Activated CD8-positive, alpha-beta memory T cell treated with anti-CD3 and anti-CD28 coated beads for 36 hours (primary cell): ENCODE results near the gene MYPOP. TPM values are rescaled to one million over a fixed set of nuclear protein-coding genes. Genes with fewer than 3 reads are reported as not detected.

Source experiments
- CTCF ChIA-PET: fragments of 350-600 bp; sonication (Branson Sonifier 250); formaldehyde crosslinking; loops from one replicate; lab custom pipeline; 2021; ENCODE audit warnings: antibody characterized with exemption; lab: Charles Lee
- POLR2A ChIA-PET: fragments of 350-600 bp; sonication (Branson Sonifier 250); formaldehyde crosslinking; loops from one replicate; lab custom pipeline; 2021; ENCODE audit warnings: antibody characterized with exemption; lab: Charles Lee
- total RNA-seq, 2 experiments: library from RNA; stranded (reverse); gene quantifications; one replicate each; pipeline ENCODE4 v1.2.3, GENCODE V29; 2021

Gene MYPOP
- total RNA-seq, 2 experiments from 2014 or later = 5.9 to 6.0 TPM

- ChIA-PET POLR2A (interaction anchor here (0.6 kb wide), 1 partner anchor 146 kb away, joined by 3 read pairs; no protein-coding TSS in a partner anchor), CTCF (interaction anchor here (1.7 to 1.8 kb wide), 2 partner anchors 44 to 91 kb away, joined by 5 read pairs; partner anchors contain the start of gene SIX5)
These were observed 41.8 kb downstream of the MYPOP start for GRCh38 chr19:45860359-45861259.

- POLR2A ChIA-PET = interaction anchor here (0.6 kb wide), 1 partner anchor 737 kb away, joined by 3 read pairs; no protein-coding TSS in a partner anchor
- CTCF ChIA-PET = interaction anchor here (1.6 kb wide), 1 partner anchor 9 kb away, joined by 6 read pairs; the partner anchor contains the start of gene SYMPK
These were observed 48.1 kb downstream of the MYPOP start for GRCh38 chr19:45854167-45854778.

- ChIA-PET CTCF (interaction anchor here (1.6 kb wide), 1 partner anchor 10 kb away, joined by 6 read pairs; the partner anchor contains the start of gene SYMPK), POLR2A (no interaction called here)
These were observed 49.4 kb downstream of the MYPOP start for GRCh38 chr19:45852983-45853382.

- ChIA-PET CTCF (interaction anchor here (0.6 kb wide), 1 partner anchor 49 kb away, joined by 3 read pairs; no protein-coding TSS in a partner anchor), POLR2A (no interaction called here)
These were observed 50.2 kb downstream of the MYPOP start for GRCh38 chr19:45852145-45852750.

- ChIA-PET CTCF (interaction anchor here (1.0 to 2.9 kb wide), 3 partner anchors 15 to 79 kb away, joined by 4 to 10 read pairs (median 7); partner anchors contain the start of genes FOXA3 and SYMPK), POLR2A (no interaction called here)
These were observed 53.5 kb downstream of the MYPOP start for GRCh38 chr19:45848922-45849321.

GRCh38 chr19:45847663-45848062 lies 54.8 kb downstream of the MYPOP start:
- CTCF ChIA-PET = interaction anchor here (0.6 to 1.9 kb wide), 2 partner anchors 31 to 1941 kb away, joined by 3 to 5 read pairs; no protein-coding TSS in a partner anchor
- POLR2A ChIA-PET = no interaction called here

GRCh38 chr19:45842198-45842597 lies 60.2 kb downstream of the MYPOP start:
- ChIA-PET CTCF (no interaction called here), POLR2A (no interaction called here)

Other genes starting within 250 kb of the MYPOP start
- gene GIPR, start 234.4 kb downstream of the MYPOP start, total RNA-seq = 1 to 10 TPM; 2.4 to 2.8 TPM
- 100 to 1,000 TPM; 777 to 805 TPM for gene SNRPD2, start 210.7 kb downstream of the MYPOP start, total RNA-seq
- 10 to 100 TPM; 17.9 to 20.1 TPM for gene QPCTL, start 209.9 kb downstream of the MYPOP start, total RNA-seq
- 10 to 100 TPM; 26.5 to 30.4 TPM for gene FBXO46, start 171.7 kb downstream of the MYPOP start, total RNA-seq
- gene MEIOSIN, start 169.2 kb downstream of the MYPOP start, total RNA-seq = under 1 TPM; 0.08 to 0.11 TPM
- gene SIX5, start 133.4 kb downstream of the MYPOP start, total RNA-seq = 1 to 10 TPM; 2.0 to 2.5 TPM
- 10 to 100 TPM; 19.0 to 22.2 TPM for gene DMPK, start 120.1 kb downstream of the MYPOP start, total RNA-seq
- 10 to 100 TPM; 55.3 to 56.3 TPM for gene DMWD, start 109.8 kb downstream of the MYPOP start, total RNA-seq
- gene RSPH6A, start 87.3 kb downstream of the MYPOP start, total RNA-seq = under 1 TPM; 0.17 to 0.23 TPM
- gene SYMPK, start 39.5 kb downstream of the MYPOP start, total RNA-seq = 100 to 1,000 TPM; 117 to 124 TPM
- under 1 TPM; 0.52 to 0.74 TPM for gene FOXA3, start 38.3 kb downstream of the MYPOP start, total RNA-seq
- 10 to 100 TPM; 14.6 to 16.1 TPM for gene IRF2BP1, start 16.5 kb downstream of the MYPOP start, total RNA-seq
- gene NANOS2, start 12.2 kb upstream of the MYPOP start, total RNA-seq = not detected
- not detected for gene NOVA2, start 71.3 kb upstream of the MYPOP start, total RNA-seq
- gene CCDC61, start 92.9 kb upstream of the MYPOP start, total RNA-seq = 10 to 100 TPM; 24.1 to 25.4 TPM
- not detected for gene PGLYRP1, start 120.4 kb upstream of the MYPOP start, total RNA-seq
- gene IGFL4, start 138.4 kb upstream of the MYPOP start, total RNA-seq = not detected
- gene IGFL3, start 222.1 kb upstream of the MYPOP start, total RNA-seq = not detected
- not detected for gene IGFL2, start 245.6 kb upstream of the MYPOP start, total RNA-seq